ENCODE measurements around the gene CFAP157.
"Not testable (repeated sequence)": the region's sequence is repeated elsewhere in the genome, so short reads cannot be mapped to it uniquely, and the experiment has no call there.

CFAP157 gene

DNA sequence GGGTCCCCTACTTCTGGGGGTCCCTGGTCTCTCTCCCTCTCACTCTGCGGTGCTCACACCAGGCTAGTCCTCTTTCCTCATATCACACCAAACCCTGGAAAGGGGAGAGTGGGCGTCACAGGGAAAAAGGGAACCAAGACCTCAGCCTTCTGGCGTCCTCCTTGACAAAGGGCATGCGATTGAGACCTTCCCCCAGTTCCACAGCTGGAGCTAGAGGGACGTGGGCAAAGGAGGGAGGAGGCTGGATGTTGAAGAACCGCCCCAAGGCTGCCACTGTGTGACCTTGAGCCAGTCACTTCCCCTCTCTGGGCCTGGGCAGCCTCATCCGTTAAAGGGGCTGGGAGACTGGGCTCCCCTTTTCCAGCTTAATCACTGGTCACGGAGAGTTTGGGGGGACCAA lies 46.8 kb downstream of the CFAP157 start:
- no peak for DNase-seq (ENCODE audit: insufficient read length, low spot score)
- FAIRE-seq = no peak
- TF ChIP-seq POLR2AphosphoS5 (IDR thresholded peaks at IDR 0.05; ENCODE audit: low read depth, low read length) = no peak
- no peak for TF ChIP-seq SPI1 (IDR thresholded peaks at IDR 0.05; ENCODE audit: low read depth, low read length)
- TF ChIP-seq POU2F2 (IDR thresholded peaks at IDR 0.05; ENCODE audit: low read depth, low read length) = no peak
- TF ChIP-seq PAX5 (IDR thresholded peaks at IDR 0.05; ENCODE audit: insufficient read depth, low read length, severe bottlenecking) = no peak
- no peak for TF ChIP-seq POLR2A (IDR thresholded peaks at IDR 0.05; ENCODE audit: low read depth, low read length)
- TF ChIP-seq TAF1 (IDR thresholded peaks at IDR 0.05; ENCODE audit: low read depth, low read length) = no peak

DNA sequence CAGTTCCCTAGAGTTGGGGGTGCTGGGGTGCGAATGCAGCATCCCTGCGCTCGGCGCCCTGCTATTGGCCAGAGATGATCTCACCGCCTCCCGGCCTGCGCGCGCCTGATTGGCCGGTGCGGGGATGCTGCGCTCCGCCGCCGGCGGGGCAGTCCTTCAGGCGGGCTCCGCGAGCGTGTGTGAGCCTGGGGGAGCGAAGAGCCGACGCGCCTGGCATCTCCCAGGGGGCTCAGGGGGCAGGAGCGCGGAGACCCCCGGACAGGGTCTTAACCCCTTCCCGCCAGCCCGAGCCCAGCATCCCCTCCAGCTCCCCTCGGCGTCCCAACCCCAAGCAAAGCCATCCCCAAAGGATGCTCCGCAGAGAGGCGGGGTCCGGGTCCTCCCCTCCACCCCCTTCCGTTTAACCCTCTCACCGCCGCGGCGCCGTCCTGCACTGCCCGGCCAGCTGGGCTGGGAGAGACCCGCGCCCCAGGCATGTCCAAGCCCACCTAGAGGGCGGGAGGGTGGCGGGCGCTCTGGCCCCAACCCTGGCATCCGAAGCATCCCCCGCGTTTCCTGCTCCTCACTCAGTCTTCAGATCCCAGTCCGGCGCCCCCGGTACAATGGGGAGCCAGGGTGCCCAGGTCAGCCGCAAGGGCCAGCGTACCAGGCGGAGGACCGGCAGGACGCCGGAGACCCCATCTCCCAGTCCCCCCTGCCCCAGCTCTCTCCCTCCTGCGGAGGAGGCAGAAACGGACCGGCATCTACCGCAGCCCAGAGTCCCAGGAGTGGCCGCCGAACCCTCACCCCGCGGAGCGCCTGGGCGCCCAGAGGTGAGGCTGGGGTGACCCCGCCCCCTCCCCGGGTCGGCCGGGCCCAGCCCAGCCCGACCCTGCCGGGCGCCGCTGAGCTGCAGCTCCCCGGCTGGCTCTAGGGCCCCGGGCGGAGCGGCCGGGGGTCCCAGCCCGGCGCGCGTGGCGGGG lies 47.6 kb downstream of the CFAP157 start:
- DNase-seq (ENCODE audit: insufficient read length, low spot score) = no peak
- FAIRE-seq = no peak
- TF ChIP-seq POLR2AphosphoS5 (IDR thresholded peaks at IDR 0.05; ENCODE audit: low read depth, low read length) (no peak), PAX5 (IDR thresholded peaks at IDR 0.05; ENCODE audit: insufficient read depth, low read length, severe bottlenecking) (no peak), SPI1 (IDR thresholded peaks at IDR 0.05; ENCODE audit: low read depth, low read length) (no peak), POLR2A (IDR thresholded peaks at IDR 0.05; ENCODE audit: low read depth, low read length) (no peak), POU2F2 (IDR thresholded peaks at IDR 0.05; ENCODE audit: low read depth, low read length) (no peak), TAF1 (IDR thresholded peaks at IDR 0.05; ENCODE audit: low read depth, low read length) (no peak)

DNA sequence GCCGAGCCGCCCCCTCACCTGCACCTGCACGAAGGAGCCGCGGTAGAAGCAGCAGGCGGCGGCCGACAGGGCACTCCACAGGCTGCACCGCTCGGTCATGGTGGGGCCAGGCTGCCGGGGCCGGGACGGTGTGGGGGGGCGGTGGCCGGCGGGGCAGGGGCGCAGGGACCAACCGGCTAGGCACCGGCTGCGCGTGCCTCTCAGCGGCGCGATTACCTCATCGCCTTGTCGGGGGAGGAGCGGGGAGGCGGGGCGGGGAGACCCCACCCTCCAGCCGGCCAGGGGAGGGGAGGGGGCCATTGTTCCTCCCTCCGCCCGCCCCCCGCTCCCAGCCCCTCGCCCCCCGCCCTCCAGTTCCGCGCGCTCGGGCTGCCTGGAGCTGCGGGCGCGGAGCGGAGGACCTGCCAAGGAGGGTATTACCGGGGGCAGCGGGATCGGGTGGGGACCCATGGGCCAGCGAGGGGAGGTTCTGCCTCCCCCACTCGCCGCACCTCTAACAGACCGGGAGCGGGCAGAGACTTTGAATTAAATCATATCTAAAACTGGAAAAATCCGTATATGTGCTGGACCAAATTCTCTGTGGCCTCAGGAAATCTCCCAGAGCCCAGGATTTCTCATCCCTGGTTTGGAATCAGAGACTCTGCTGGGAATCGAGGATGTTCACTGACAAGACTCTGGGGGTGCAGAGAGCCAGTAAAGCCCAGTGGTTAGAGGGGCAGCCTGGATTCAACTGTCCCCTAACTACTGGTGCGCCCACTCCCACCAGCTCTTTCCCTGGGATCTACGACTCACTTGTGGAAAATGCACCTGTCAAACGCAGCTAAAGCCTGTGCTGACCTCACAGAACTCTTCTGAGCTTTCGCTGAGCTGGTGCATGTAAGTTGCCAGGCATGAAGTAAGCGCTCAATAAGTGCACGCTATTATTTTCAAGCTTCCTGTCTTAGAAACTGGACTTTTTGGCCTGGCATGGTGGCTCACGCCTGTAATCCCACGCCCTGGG lies 48.6 kb downstream of the CFAP157 start:
- DNase-seq (ENCODE audit: insufficient read length, low spot score) (no peak), FAIRE-seq (no peak)
- TF ChIP-seq PAX5 (IDR thresholded peaks at IDR 0.05; ENCODE audit: insufficient read depth, low read length, severe bottlenecking) (no peak), POU2F2 (IDR thresholded peaks at IDR 0.05; ENCODE audit: low read depth, low read length) (no peak), TAF1 (IDR thresholded peaks at IDR 0.05; ENCODE audit: low read depth, low read length) (no peak), POLR2A (IDR thresholded peaks at IDR 0.05; ENCODE audit: low read depth, low read length) (no peak), POLR2AphosphoS5 (IDR thresholded peaks at IDR 0.05; ENCODE audit: low read depth, low read length) (no peak), SPI1 (IDR thresholded peaks at IDR 0.05; ENCODE audit: low read depth, low read length) (no peak)

DNA sequence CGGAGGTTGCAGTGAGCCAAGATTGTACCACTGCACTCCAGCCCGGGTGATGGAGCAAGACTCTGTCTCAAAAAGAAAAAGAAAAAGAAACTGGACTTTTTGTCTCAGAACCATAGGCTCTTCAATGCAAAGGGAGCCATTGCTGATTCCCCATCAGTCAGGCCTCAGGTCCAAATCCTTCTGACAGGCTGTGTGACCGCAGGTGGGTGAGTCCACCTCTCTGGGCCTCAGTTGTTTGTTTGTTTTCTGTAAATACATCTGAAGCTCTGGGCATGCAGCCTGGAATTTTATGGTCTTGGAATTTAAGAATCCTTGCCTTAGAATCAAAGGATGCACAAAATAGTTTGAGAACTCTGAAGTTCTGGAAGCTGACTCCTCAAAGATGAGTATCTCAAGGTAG lies 49.4 kb downstream of the CFAP157 start:
- FAIRE-seq (no peak), DNase-seq (ENCODE audit: insufficient read length, low spot score) (no peak)
- TF ChIP-seq POLR2A (IDR thresholded peaks at IDR 0.05; ENCODE audit: low read depth, low read length) = no peak
- no peak for TF ChIP-seq POLR2AphosphoS5 (IDR thresholded peaks at IDR 0.05; ENCODE audit: low read depth, low read length)
- no peak for TF ChIP-seq TAF1 (IDR thresholded peaks at IDR 0.05; ENCODE audit: low read depth, low read length)
- no peak for TF ChIP-seq POU2F2 (IDR thresholded peaks at IDR 0.05; ENCODE audit: low read depth, low read length)
- no peak for TF ChIP-seq PAX5 (IDR thresholded peaks at IDR 0.05; ENCODE audit: insufficient read depth, low read length, severe bottlenecking)

DNA sequence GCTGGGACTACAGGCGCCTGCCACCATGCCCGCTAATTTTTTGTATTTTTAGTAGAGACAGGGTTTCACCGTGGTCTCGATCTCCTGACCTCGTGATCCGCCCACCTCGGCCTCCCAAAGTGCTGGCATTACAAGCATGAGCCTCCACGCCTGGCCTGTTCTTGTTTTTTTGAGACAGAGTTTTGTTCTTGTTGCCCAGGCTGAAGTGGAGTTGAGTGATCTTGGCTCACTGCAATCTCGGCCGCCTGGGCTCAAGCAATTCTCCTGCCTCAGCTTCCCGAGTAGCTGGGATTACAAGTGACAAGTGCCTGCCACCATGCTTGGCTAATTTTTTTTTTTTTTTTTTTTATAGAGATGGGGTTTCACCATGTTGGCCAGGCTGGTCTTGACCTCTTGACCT lies 50.0 kb downstream of the CFAP157 start:
- FAIRE-seq; DNase-seq (ENCODE audit: insufficient read length, low spot score): not testable (repeated sequence)

DNA sequence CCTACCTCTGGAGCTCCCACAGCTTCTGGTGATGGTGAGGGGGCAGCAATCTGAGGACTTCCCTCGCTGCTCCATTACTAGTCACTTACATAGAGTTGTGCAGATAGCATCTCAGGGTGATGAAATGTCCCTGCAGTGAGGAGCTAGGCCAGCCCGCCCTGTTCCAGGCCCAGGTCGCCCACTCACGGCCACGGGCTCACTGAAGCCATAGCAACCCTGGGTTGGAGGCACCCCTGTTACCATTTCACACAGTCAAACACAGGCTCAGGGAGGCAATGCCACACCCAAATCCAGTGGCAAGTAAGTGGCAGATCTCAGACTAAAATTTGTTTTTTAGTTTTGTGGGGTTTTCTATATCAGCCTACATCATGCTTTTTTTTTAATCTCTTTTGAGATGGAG lies 52.1 kb downstream of the CFAP157 start:
- FAIRE-seq (no peak), DNase-seq (ENCODE audit: insufficient read length, low spot score) (no peak)
- no peak for TF ChIP-seq PAX5 (IDR thresholded peaks at IDR 0.05; ENCODE audit: insufficient read depth, low read length, severe bottlenecking)
- TF ChIP-seq POU2F2 (IDR thresholded peaks at IDR 0.05; ENCODE audit: low read depth, low read length) = no peak
- TF ChIP-seq POLR2A (IDR thresholded peaks at IDR 0.05; ENCODE audit: low read depth, low read length) = no peak
- TF ChIP-seq SPI1 (IDR thresholded peaks at IDR 0.05; ENCODE audit: low read depth, low read length) = no peak
- no peak for TF ChIP-seq TAF1 (IDR thresholded peaks at IDR 0.05; ENCODE audit: low read depth, low read length)
- TF ChIP-seq POLR2AphosphoS5 (IDR thresholded peaks at IDR 0.05; ENCODE audit: low read depth, low read length) = no peak

DNA sequence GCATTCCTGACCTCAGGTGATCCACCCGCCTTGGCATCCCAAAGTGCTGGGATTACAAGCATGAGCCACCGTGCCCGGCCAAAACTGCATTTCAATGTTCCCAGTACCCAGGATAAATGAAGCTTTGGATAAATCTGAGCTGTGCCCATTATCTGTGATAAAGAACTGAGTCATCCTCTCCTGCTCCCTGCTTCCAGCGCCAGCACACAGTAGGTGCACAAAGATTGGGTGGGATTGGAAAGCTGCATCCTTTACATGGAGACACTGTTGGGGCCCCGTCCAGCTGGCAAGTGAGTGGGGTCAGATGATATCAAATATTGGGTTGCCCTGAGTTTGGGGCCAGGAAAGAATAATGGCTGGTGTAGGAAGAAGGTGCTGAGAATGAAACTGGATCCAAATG lies 54.3 kb downstream of the CFAP157 start:
- FAIRE-seq = no peak
- no peak for DNase-seq (ENCODE audit: insufficient read length, low spot score)

DNA sequence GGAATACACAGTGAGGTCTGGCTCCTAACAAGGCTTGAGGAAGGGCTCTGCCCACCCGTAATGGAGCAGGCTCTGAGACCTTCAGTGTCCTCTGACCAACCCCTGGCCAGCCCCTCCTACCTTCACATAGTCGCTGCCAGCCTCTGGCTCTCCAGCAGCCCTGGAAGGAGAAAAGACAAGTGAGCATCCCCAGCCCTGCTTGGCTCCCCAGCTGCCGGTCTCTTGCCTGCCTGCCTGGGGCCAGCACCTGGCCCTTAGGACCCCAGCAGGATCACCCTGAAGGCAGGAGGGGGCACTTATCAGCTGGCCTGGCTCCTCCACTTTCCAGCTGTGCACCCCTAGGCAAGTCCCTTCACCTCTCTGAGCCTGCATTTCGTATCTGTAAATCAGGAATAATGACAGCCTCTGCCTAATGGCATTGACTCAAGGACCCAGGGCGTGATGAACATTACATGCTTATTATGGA lies 54.7 kb downstream of the CFAP157 start:
- no peak for FAIRE-seq
- no peak for TF ChIP-seq POLR2A (IDR thresholded peaks at IDR 0.05; ENCODE audit: low read depth, low read length)
- no peak for TF ChIP-seq SPI1 (IDR thresholded peaks at IDR 0.05; ENCODE audit: low read depth, low read length)
- no peak for TF ChIP-seq POU2F2 (IDR thresholded peaks at IDR 0.05; ENCODE audit: low read depth, low read length)
- TF ChIP-seq PAX5 (IDR thresholded peaks at IDR 0.05; ENCODE audit: insufficient read depth, low read length, severe bottlenecking) = no peak
- TF ChIP-seq TAF1 (IDR thresholded peaks at IDR 0.05; ENCODE audit: low read depth, low read length) = no peak
- no peak for DNase-seq (ENCODE audit: insufficient read length, low spot score)

More for the DNA sequence above, 54.3 kb downstream of the CFAP157 start:
- TF ChIP-seq SPI1 (IDR thresholded peaks at IDR 0.05; ENCODE audit: low read depth, low read length) (no peak), PAX5 (IDR thresholded peaks at IDR 0.05; ENCODE audit: insufficient read depth, low read length, severe bottlenecking) (no peak), POU2F2 (IDR thresholded peaks at IDR 0.05; ENCODE audit: low read depth, low read length) (no peak), POLR2AphosphoS5 (IDR thresholded peaks at IDR 0.05; ENCODE audit: low read depth, low read length) (no peak), POLR2A (IDR thresholded peaks at IDR 0.05; ENCODE audit: low read depth, low read length) (no peak), TAF1 (IDR thresholded peaks at IDR 0.05; ENCODE audit: low read depth, low read length) (no peak)

DNA sequence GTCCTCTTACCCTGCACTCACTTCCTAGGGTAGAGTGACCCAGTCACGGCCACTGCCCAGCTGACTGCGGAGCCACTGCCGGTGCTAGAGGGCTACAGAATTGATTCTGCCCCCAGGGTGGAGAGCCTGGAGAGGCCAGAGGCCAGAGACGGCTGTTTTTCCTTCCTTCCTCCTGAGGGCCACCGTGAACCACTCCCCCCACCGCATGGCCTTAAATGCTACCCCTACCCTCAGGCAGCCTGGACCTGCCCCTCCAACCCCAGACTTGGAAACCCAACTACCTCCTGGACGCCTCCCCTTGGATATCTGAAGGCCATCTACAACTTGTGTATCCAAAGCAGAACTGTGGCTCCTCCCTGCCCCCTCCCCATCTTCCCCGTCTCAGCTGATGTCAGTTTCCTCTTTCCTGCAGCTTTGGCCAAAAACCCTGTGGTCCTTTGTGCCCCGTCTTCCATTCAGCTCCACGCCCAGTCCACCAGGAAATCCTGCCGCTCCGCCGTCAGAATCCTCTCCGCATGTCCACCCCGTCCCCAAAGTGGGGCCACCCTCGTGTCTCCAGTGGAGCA lies 55.4 kb downstream of the CFAP157 start:
- DNase-seq (ENCODE audit: insufficient read length, low spot score) (no peak), FAIRE-seq (no peak)
- no peak for TF ChIP-seq POLR2AphosphoS5 (IDR thresholded peaks at IDR 0.05; ENCODE audit: low read depth, low read length)
- TF ChIP-seq POU2F2 (IDR thresholded peaks at IDR 0.05; ENCODE audit: low read depth, low read length) = no peak
- no peak for TF ChIP-seq SPI1 (IDR thresholded peaks at IDR 0.05; ENCODE audit: low read depth, low read length)
- no peak for TF ChIP-seq TAF1 (IDR thresholded peaks at IDR 0.05; ENCODE audit: low read depth, low read length)
- no peak for TF ChIP-seq POLR2A (IDR thresholded peaks at IDR 0.05; ENCODE audit: low read depth, low read length)

All from GM12891 (cell line).